ENCODE results near the gene NUP107. TPM values are rescaled to one million over a fixed set of nuclear protein-coding genes. Genes with fewer than 3 reads are reported as not detected.
A peak's percentile ranks its signal among the peaks of the same experiment; 100 is the strongest.

Gene NUP107
- total and polyA plus RNA-seq, 2 experiments from 2014 or later, result 23.0 to 40.1 TPM

- Histone ChIP-seq H3K4me2 (no peak overlapping the region), H3K9me3 (ENCODE audit: low read depth) (no peaks in the 10 kb centered on the region), H3K4me3 (no peak overlapping the region), H3K79me2 (no peaks in the 10 kb centered on the region), H4K20me1 (ENCODE audit: insufficient read depth, poor library complexity, severe bottlenecking) (no peaks in the 10 kb centered on the region), H3K36me3 (replicated peaks; ENCODE audit: insufficient read depth, low read depth) (no peaks in the 10 kb centered on the region), H2AFZ (no peak overlapping the region), H3K4me1 (ENCODE audit: insufficient read depth) (no peaks in the 10 kb centered on the region), H3K27me3 (no peaks in the 10 kb centered on the region), H3K27ac (no peak overlapping the region), H3K9me2 (replicated peaks; ENCODE audit: insufficient read depth) (no peaks in the 10 kb centered on the region)
- 89% methylated on average over 8 of the region's 8 CpGs for WGBS (ENCODE audit: low lambda C conversion rate, missing lambda C conversion rate)
- no peak for DNase-seq (ENCODE audit: low spot score)
- no peak for TF ChIP-seq EZH2phosphoT487 (IDR thresholded peaks at IDR 0.05; ENCODE audit: low read depth, severe bottlenecking, unreplicated experiment)
- no peak for TF ChIP-seq EZH2 (IDR thresholded peaks at IDR 0.05; ENCODE audit: borderline replicate concordance)
- no peak for TF ChIP-seq CTCF (IDR thresholded peaks at IDR 0.05; ENCODE audit: poor library complexity)
Measured at GRCh38 chr12:68772714-68773113, 85.9 kb downstream of the NUP107 start.

- H2AFZ ChIP-seq, result no peak overlapping the region
- H3K27me3 ChIP-seq, result no peaks in the 10 kb centered on the region
- no peak overlapping the region for H3K4me2 ChIP-seq
- H3K9me3 ChIP-seq (ENCODE audit: low read depth), result no peaks in the 10 kb centered on the region
- no peaks in the 10 kb centered on the region for H4K20me1 ChIP-seq (ENCODE audit: insufficient read depth, poor library complexity, severe bottlenecking)
- no peaks in the 10 kb centered on the region for H3K36me3 ChIP-seq (replicated peaks; ENCODE audit: insufficient read depth, low read depth)
- 89% methylated on average over 5 of the region's 5 CpGs for WGBS (ENCODE audit: low lambda C conversion rate, missing lambda C conversion rate)
- H3K27ac ChIP-seq, result no peak overlapping the region
- TF ChIP-seq EZH2phosphoT487 (IDR thresholded peaks at IDR 0.05; ENCODE audit: low read depth, severe bottlenecking, unreplicated experiment), result no peak
- TF ChIP-seq CTCF (IDR thresholded peaks at IDR 0.05; ENCODE audit: poor library complexity), result no peak
- no peak for TF ChIP-seq EZH2 (IDR thresholded peaks at IDR 0.05; ENCODE audit: borderline replicate concordance)
- no peaks in the 10 kb centered on the region for H3K4me1 ChIP-seq (ENCODE audit: insufficient read depth)
- H3K79me2 ChIP-seq, result no peaks in the 10 kb centered on the region
- H3K4me3 ChIP-seq, result no peak overlapping the region
- H3K9me2 ChIP-seq (replicated peaks; ENCODE audit: insufficient read depth), result no peaks in the 10 kb centered on the region
- no peak for DNase-seq (ENCODE audit: low spot score)
Measured at GRCh38 chr12:68773582-68773981, 86.8 kb downstream of the NUP107 start.

GRCh38 chr12:68775121-68775630 lies 88.4 kb downstream of the NUP107 start:
- no peaks in the 10 kb centered on the region for H3K79me2 ChIP-seq
- H3K36me3 ChIP-seq (replicated peaks; ENCODE audit: insufficient read depth, low read depth), result no peaks in the 10 kb centered on the region
- no peaks in the 10 kb centered on the region for H4K20me1 ChIP-seq (ENCODE audit: insufficient read depth, poor library complexity, severe bottlenecking)
- no peaks in the 10 kb centered on the region for H3K9me3 ChIP-seq (ENCODE audit: low read depth)
- H3K9me2 ChIP-seq (replicated peaks; ENCODE audit: insufficient read depth), result no peaks in the 10 kb centered on the region
- WGBS (ENCODE audit: low lambda C conversion rate, missing lambda C conversion rate), result 92% methylated on average over 7 of the region's 7 CpGs
- H3K4me2 ChIP-seq, result no peak overlapping the region
- H3K4me3 ChIP-seq, result no peak overlapping the region
- DNase-seq (ENCODE audit: low spot score), result no peak
- H3K4me1 ChIP-seq (ENCODE audit: insufficient read depth), result no peaks in the 10 kb centered on the region
- H3K27ac ChIP-seq, result peak overlapping the region; percentile 31
- no peak overlapping the region for H2AFZ ChIP-seq
- TF ChIP-seq EZH2 (IDR thresholded peaks at IDR 0.05; ENCODE audit: borderline replicate concordance), result no peak
- no peak for TF ChIP-seq CTCF (IDR thresholded peaks at IDR 0.05; ENCODE audit: poor library complexity)
- TF ChIP-seq EZH2phosphoT487 (IDR thresholded peaks at IDR 0.05; ENCODE audit: low read depth, severe bottlenecking, unreplicated experiment), result no peak
- H3K27me3 ChIP-seq, result no peaks in the 10 kb centered on the region
